Measurements from ENCODE around the gene WDR12.
"Not testable (repeated sequence)": the region's sequence is repeated elsewhere in the genome, so short reads cannot be mapped to it uniquely, and the experiment has no call there.

The WDR12 gene

GRCh38 chr2:202883987-202884675 is 27.3 kb downstream of the WDR12 start:
- DNase-seq: no peak

GRCh38 chr2:202881570-202881969 is 29.9 kb downstream of the WDR12 start:
- no peak for DNase-seq

GRCh38 chr2:202877699-202878098 is 33.8 kb downstream of the WDR12 start:
- DNase-seq: no peak

DNA sequence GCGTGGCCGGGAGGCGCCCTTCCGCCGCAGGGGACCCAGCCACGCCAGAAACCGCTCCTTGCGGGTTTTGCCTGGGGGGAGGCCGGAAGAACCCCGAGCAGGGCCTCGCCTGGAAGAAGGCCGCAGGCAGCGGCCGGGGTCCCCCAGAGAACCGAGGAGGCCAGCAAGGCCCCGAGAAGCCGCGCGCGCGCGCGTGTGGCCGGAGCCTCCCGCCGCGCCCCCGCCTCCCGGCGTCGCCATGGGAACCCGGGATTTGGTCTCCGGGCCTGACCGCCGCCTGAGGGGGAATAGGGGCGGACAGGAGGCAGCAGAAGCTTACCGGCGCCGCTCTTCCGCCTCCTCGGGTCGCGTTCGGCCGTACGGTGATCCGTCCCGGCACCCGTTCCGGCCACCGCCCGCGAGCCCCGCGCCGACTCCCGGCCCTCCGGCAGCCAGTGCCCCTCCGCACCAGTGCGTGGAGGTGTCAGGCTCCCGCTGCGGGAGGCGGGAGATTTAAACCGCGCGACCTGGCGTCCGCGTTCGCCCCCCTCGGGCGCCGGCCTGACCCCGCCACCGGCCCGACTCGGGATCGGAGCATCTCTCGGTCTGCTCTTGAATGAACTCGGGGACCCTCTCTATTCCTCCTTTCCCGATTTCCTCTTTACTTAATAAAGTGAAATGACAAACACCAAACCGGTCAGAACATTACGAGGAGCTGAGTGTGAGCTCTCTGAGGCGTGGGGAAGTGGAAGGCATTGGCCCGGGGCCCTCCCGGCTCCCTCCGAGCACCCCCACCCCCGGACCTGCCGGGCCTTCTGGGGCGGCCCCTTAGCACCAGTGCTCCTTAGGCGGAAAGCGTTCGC is 40.0 kb downstream of the WDR12 start, which contains the start of gene ICA1L:
Gene ICA1L (minus strand): TSS at position 467 of the 842 bp plus-strand sequence. CDS start 42,757 bp downstream, outside the sequence.
- peak; percentile 97 for DNase-seq

DNA sequence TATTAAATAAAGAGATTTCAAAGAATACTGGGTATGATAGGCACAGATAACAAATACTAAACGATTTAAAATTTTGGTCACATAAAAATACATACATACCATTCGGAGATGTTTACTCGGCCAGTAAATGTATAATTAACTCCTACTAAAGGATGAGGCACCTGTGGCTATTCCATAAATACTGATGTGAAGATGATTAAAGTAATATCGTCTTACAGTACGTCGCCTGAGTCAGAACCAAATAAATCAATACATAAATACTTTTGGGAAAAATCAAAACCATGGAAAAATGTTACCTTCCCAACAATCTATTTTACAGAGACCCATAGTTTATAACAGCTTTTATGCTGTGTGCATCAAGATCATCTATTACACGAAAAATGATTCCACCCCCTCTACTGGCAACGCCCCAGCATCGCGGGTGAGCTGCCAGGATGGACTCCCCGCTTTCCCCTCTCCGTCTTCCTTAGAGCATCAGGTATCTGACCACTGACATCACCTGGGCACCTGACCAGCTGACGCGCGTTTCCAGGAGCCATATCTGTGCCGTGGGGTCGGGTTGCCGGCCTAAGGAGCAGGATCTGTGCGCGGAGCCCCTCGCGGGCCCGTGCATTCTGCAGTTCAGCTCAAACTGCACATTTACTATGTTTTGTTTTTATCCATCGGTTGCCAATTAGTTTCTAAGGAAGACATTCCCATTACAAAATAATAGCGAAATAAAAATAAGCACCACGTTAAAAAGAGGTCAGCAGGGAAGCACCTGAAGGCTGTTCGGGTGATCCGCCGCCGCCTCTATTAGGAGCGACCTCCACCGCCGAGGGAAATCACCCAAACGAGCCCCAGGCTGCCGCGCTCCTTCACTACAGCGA is 40.8 kb downstream of the WDR12 start:
- peak; percentile 82 for DNase-seq

DNA sequence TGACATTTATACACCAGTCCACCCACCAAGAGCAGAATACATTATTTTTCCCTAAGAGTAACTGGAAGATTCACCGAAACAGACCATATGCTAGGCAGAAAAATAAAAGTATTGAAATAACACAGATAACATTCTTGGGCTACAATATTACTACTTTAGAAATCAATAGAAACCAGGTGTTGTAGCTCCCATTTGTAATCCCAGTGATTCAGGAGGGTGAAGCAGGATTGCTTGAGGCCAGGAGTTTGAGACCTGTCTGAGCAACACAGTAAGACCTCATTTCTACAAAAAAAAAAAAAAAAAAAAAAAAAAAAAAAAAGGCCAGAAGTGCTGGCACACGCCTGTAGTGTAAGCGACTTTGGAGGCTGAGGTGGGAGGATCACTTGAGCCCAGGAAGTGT is 49.5 kb downstream of the WDR12 start:
- DNase-seq: no peak

DNA sequence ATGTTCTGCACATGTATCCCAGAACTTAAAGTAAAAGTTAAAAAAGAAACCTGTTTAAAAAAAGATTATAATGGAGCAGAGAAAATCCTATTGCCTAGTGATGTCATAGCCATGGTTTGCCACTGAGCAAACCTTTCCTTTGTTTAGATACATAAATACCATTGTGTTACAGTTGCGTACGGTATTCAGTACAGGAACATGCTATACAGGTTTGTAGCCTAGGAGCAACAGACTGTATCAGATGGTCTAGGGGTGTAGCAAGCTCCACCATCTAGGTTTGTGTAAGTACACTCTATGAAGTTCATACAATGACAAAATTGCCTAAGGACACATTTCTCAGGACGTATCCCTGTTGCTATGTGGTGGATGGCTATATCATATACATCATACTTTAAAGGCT is 52.9 kb downstream of the WDR12 start:
- DNase-seq: no peak

DNA sequence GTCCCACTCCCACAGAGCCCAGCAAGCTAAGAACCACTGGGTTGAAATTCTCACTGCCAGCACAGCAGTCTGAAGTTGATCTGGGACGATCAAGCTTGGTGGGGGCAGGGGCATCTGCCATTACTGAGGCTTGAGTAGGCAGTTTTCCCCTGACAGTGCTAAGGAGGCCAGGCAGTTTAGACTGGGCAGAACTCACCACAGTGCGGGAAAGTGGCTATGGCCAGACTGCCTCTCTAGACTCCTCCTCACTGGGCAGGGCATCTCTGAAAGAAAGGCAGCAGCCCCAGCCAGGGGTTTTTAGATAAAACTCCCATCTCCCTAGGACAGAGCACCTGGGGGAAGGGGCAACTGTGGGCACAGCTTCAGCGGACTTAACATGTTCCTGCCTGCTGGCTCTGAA is 62.1 kb downstream of the WDR12 start:
- DNase-seq: not testable (repeated sequence)

DNA sequence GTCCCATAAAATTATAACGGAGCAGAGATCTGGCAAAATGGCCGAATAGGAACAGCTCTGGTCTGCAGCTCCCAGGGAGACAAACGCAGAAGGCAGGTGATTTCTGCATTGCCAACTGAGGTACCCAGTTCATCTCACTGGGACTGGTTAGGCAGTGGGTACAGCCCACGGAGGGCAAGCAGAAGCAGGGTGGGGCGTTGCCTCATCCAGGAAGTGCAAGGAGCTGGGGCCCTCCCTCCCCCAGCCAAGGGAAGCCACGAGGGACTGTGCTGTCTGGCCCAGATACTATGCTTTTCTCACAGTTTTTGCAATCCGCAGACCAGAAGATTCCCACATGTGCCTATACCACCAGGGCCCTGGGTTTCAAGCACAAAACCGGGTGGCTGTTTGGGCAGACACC is 62.7 kb downstream of the WDR12 start:
- DNase-seq: no peak

DNA sequence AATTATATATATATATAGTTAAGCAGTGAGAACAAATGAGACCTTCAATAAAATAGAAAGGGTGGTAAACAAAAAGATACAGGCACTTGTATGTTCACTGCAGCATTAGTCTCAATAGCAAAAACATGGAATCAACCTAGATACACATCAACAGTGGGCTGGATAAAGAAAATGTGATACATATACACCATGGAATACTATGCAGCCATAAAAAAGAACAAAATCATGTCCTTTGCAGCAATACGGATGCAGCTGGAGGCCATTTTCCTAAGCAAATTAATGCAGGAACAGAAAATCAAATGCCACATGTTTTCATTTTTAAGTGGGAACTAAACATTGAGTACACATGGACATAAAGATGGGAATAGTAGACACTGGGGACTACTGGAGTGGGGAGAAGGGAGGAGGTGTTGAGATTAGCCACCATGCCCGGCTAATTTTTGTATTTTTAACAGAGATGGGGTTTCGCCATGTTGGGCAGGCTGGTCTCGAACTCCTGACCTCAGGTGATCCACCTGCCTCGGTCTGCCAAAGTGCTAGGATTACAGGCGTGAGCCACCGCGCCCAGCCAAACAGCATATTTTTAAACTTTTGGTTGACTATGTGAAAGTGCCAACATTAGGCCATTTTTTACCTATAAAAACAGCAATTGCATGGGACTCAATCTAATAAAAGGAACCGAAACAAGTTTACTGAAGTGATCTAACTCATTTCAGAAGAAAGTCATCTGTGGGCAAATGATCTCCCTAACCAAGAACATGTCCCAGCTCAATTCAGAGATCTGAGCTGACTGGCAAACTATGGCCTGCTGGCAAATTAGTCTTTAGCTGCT is 63.6 kb downstream of the WDR12 start:
- no peak for DNase-seq

- DNase-seq: no peak
These were observed 66.8 kb downstream of the WDR12 start for GRCh38 chr2:202844656-202845055.

DNA sequence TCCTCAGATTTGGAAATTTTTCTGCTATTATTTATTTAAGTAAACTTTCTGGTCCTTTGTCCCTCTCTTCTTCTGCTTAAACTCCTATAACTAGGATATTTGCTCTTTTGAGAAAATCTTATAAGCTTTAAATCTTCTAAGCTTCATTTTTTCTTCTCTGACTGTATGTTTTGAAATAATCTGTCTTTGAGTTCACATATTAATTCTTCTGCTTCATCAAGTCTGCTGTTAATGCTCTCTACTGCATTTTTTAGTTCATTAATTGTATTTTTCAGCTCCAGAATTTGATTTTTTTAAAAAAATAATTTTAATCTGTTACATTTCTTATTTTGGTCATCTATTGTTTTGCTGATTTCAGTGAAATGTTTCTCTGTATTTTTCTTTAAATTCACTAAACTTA is 68.8 kb downstream of the WDR12 start:
- no peak for DNase-seq

- DNase-seq: no peak
These were observed 70.2 kb downstream of the WDR12 start for GRCh38 chr2:202841090-202841867.

- DNase-seq: no peak
These were observed 79.9 kb downstream of the WDR12 start for GRCh38 chr2:202831242-202832220.

GRCh38 chr2:202824901-202825300 is 86.6 kb downstream of the WDR12 start:
- no peak for DNase-seq
